ENCODE measurements around the gene PKD2L2.

GRCh38 chr5:137923856-137924255, 34.6 kb downstream of the PKD2L2 start:
- TF ChIP-seq USF1 (CRISPR knock-in tag; IDR thresholded peaks at IDR 0.05): no peak
- TF ChIP-seq CTCF (IDR thresholded peaks at IDR 0.05 in 2 of 3, conservative IDR thresholded peaks at IDR 0.05 in 1 of 3; ENCODE audit: insufficient read depth in 2 of 3, low read depth in 1 of 3, low read length in 3 of 3): no peak
- TF ChIP-seq ESRRA (IDR thresholded peaks at IDR 0.05; ENCODE audit: borderline replicate concordance, low read depth): no peak
- TF ChIP-seq SREBF2 (CRISPR knock-in tag; IDR thresholded peaks at IDR 0.05): no peak
- TF ChIP-seq GTF3C2 (IDR thresholded peaks at IDR 0.05; ENCODE audit: borderline replicate concordance, extremely low read depth, insufficient read length): no peak
- TF ChIP-seq MNT (conservative IDR thresholded peaks at IDR 0.05): no peak
- no peak for TF ChIP-seq CREB1 (IDR thresholded peaks at IDR 0.05)
- TF ChIP-seq CREB1 (CRISPR knock-in tag; IDR thresholded peaks at IDR 0.05): no peak
- TF ChIP-seq POLR2A (conservative IDR thresholded peaks at IDR 0.05): no peak
- TF ChIP-seq MXI1 (IDR thresholded peaks at IDR 0.05; ENCODE audit: low read depth, low read length): no peak
- no peak for TF ChIP-seq ZBTB8A (IDR thresholded peaks at IDR 0.05; ENCODE audit: partially characterized antibody)
- TF ChIP-seq HNRNPL (IDR thresholded peaks at IDR 0.05; ENCODE audit: low read depth, low read length): no peak
- TF ChIP-seq ELK1 (CRISPR knock-in tag; IDR thresholded peaks at IDR 0.05): no peak
- TF ChIP-seq THRA (IDR thresholded peaks at IDR 0.05): no peak
